K562 (cell line): ENCODE results near the gene PLEKHA1. TPM values are rescaled to one million over a fixed set of nuclear protein-coding genes. Genes with fewer than 3 reads are reported as not detected.

Experiments
- ATAC-seq: fragments of 200-7000 bp; cut with Tn5 transposase; 3 replicates; pipeline ENCODE4 v1.9.1; 2020; ENCODE audit warnings: moderate library complexity
- BruUV-seq: library from RNA; stranded (reverse); fragments of 400-500 nt; replicated peaks from 2 replicates; lab custom pipeline; 2021; lab: Mats Ljungman, UMichigan
- CTCF ChIA-PET: fragments of 300-600 bp; formaldehyde crosslinking; extraction: SDS; loops from one replicate; lab custom pipeline; 2021; ENCODE audit warnings: low intra/inter-chr PET ratio; lab: Yijun Ruan, JAX
- POLR2A ChIA-PET: fragments of 300-600, 350-650 bp; sonication (Branson Sonifier 250); formaldehyde crosslinking; extraction: SDS; loops from one replicate; lab custom pipeline; 2021; ENCODE audit warnings: antibody characterized with exemption, inconsistent platforms; lab: Yijun Ruan, JAX
- DNase-seq, 4 experiments: peaks; one replicate each; pipeline versions ENCODE4 v3.0.0 to v3.0.0-alpha.2; 2011 to 2018; ENCODE audit warnings: low spot score in 3 of 4, mixed read lengths in 3 of 4; ENCODE audit errors: extremely low read depth in 1 of 4
- FAIRE-seq: peaks from 2 replicates; lab custom pipeline; 2011; peaks lifted over from hg19 to GRCh38; lab: Jason Lieb, UNC
- H2AFZ ChIP-seq: 2 replicates; pipeline ENCODE4 v1.6.0; 2011; ENCODE audit warnings: low read depth, low read length, control low read depth, inconsistent platforms
- H3K27ac ChIP-seq: fragments of 200-600 bp; 3 replicates; pipeline ENCODE4 v1.8.0; 2011; ENCODE audit warnings: low read depth, mild to moderate bottlenecking, control low read depth, inconsistent platforms, low read length, moderate library complexity, mixed read lengths; ENCODE audit errors: extremely low read depth
- H3K27me3 ChIP-seq, 2 experiments: fragments of 300-600 bp in 1 of 2; 2 replicates in 1 of 2; 3 replicates in 1 of 2; pipeline versions ENCODE4 v1.6.0 to v1.8.0; 2011; ENCODE audit warnings: inconsistent platforms in 2 of 2, low read length in 2 of 2, mild to moderate bottlenecking in 1 of 2, mixed read lengths in 1 of 2, moderate library complexity in 1 of 2; ENCODE audit not compliant: control insufficient read depth in 2 of 2, insufficient read depth in 2 of 2
- H3K36me3 ChIP-seq: fragments of 300-600 bp; 3 replicates; pipeline ENCODE4 v1.8.0; 2011; ENCODE audit warnings: mild to moderate bottlenecking, low read length, inconsistent platforms; ENCODE audit not compliant: control insufficient read depth, insufficient read depth
- H3K4me1 ChIP-seq, 2 experiments: fragments of 200-600 bp in 1 of 2; replicated peaks in 1 of 2; 2 replicates in 1 of 2; 3 replicates in 1 of 2; pipeline versions ENCODE4 v1.5.1 to v1.8.0; 2011; ENCODE audit warnings: inconsistent platforms in 2 of 2, low read length in 2 of 2, mild to moderate bottlenecking in 1 of 2, mixed read lengths in 1 of 2, moderate library complexity in 1 of 2; ENCODE audit not compliant: control insufficient read depth in 2 of 2, insufficient read depth in 2 of 2
- H3K4me2 ChIP-seq: 2 replicates; pipeline ENCODE4 v1.6.1; 2011; ENCODE audit warnings: low read length, control low read depth, inconsistent platforms, mixed read lengths; ENCODE audit not compliant: insufficient read depth
- H3K4me3 ChIP-seq: fragments of 200-600 bp; sonication (generic), shearing (Covaris generic); 2 replicates; pipeline ENCODE4 v1.5.1; 2016; ENCODE audit warnings: control low read depth, inconsistent platforms
- H3K79me2 ChIP-seq: fragments of 200-600 bp; 3 replicates; pipeline ENCODE4 v1.8.0; 2011; ENCODE audit warnings: low read length, inconsistent platforms; ENCODE audit not compliant: control insufficient read depth, insufficient read depth
- H3K9ac ChIP-seq, 2 experiments: 2 replicates each; pipeline versions ENCODE4 v1.6.0 to v1.6.1; 2011; ENCODE audit warnings: low read depth in 2 of 2, low read length in 2 of 2, control low read depth in 1 of 2, inconsistent platforms in 1 of 2, mild to moderate bottlenecking in 1 of 2, mixed read lengths in 1 of 2; ENCODE audit not compliant: insufficient read depth in 1 of 2
- H3K9me1 ChIP-seq: one replicate; pipeline ENCODE4 v1.6.0; 2011; ENCODE audit warnings: inconsistent platforms, mild to moderate bottlenecking, low read length, moderate library complexity; ENCODE audit not compliant: control insufficient read depth, insufficient read depth
- H3K9me3 ChIP-seq: replicated peaks from 2 replicates; pipeline ENCODE4 v1.5.1; 2011; ENCODE audit warnings: low read depth, low read length, inconsistent platforms; ENCODE audit not compliant: control insufficient read depth, insufficient read depth
- H4K20me1 ChIP-seq: replicated peaks from 2 replicates; pipeline ENCODE4 v1.6.1; 2011; ENCODE audit warnings: low read length, inconsistent platforms, mixed read lengths; ENCODE audit not compliant: control insufficient read depth, insufficient read depth
- ARHGAP35 ChIP-seq: fragments of 450-650 bp; IDR thresholded peaks from 2 replicates; pipeline ENCODE4 v1.6.1; 2018; ENCODE audit not compliant: partially characterized antibody
- BCOR ChIP-seq: fragments of 450-650 bp; IDR thresholded peaks from 2 replicates; pipeline ENCODE4 v1.6.1; 2016
- BHLHE40 ChIP-seq: IDR thresholded peaks from 2 replicates; pipeline ENCODE4 v1.6.1; 2011; ENCODE audit warnings: low read length, improper control_type of control experiment
- ESRRA ChIP-seq: fragments of 450-650 bp; IDR thresholded peaks from 2 replicates; pipeline ENCODE4 v1.6.1; 2014; ENCODE audit warnings: low read depth, mild to moderate bottlenecking, moderate library complexity, borderline replicate concordance
- GABPA ChIP-seq: fragments of 200-800 bp; sonication (Bioruptor generic); conservative IDR thresholded peaks from 2 replicates; pipeline ENCODE4 v1.6.1; 2016; ENCODE audit warnings: low read depth, missing genetic modification characterization, missing compliant biosample characterization
- GATA2 ChIP-seq: sonication (generic); formaldehyde crosslinking; IDR thresholded peaks from 2 replicates; pipeline ENCODE4 v1.4.0; 2020; ENCODE audit warnings: mild to moderate bottlenecking, missing genetic modification reagents
- MCM5 ChIP-seq: fragments of 450-650 bp; IDR thresholded peaks from 2 replicates; pipeline ENCODE4 v1.6.1; 2016; ENCODE audit warnings: low read depth
- MYNN ChIP-seq, 2 experiments: sonication (generic); formaldehyde crosslinking in 1 of 2; IDR thresholded peaks; 2 replicates each; pipeline versions ENCODE4 v1.5.0 to v1.6.1; 2016 to 2020; ENCODE audit warnings: antibody characterized with exemption in 1 of 2, missing genetic modification reagents in 1 of 2
- NFXL1 ChIP-seq: fragments of 450-650 bp; formaldehyde crosslinking; IDR thresholded peaks from 2 replicates; pipeline ENCODE4 v1.4.0; 2021; ENCODE audit warnings: mild to moderate bottlenecking
- POLR2H ChIP-seq: IDR thresholded peaks from 2 replicates; pipeline ENCODE4 v1.6.1; 2016; ENCODE audit warnings: missing genetic modification characterization, low read depth, mild to moderate bottlenecking, control low read depth, missing compliant biosample characterization, moderate library complexity
- SOX6 ChIP-seq: fragments of 450-650 bp; IDR thresholded peaks from 2 replicates; pipeline ENCODE4 v1.6.1; 2014; ENCODE audit warnings: mild to moderate bottlenecking
- ZKSCAN3 ChIP-seq: fragments of 250-450 bp; sonication (Bioruptor Pico); IDR thresholded peaks from 2 replicates; pipeline ENCODE4 v1.4.0; 2020
- ZNF41 ChIP-seq: fragments of 250-450 bp; sonication (Bioruptor Pico); conservative IDR thresholded peaks from 2 replicates; pipeline ENCODE4 v1.4.0; 2020; ENCODE audit warnings: mild to moderate bottlenecking
- ZNF668 ChIP-seq: fragments of 250-450 bp; sonication (Bioruptor Pico); IDR thresholded peaks from 2 replicates; pipeline ENCODE4 v1.8.0; 2022; ENCODE audit warnings: mild to moderate bottlenecking, inconsistent platforms
- WGBS: fragments of 100-300 bp; shearing (Covaris generic); methylation state at CpG from one replicate; pipeline ENCODE4 v1.1.6; 2016; ENCODE audit warnings: low coverage, mixed read lengths; ENCODE audit not compliant: insufficient coverage; ENCODE audit errors: missing lambda C conversion rate; 5-methylcytosine and 5-hydroxymethylcytosine counted together
- in situ Hi-C: fragments of 300-500 bp; cut with MboI; formaldehyde crosslinking; loops from 4 replicates; pipeline ENCODE4 v1.15.0; 2018; ENCODE audit warnings: inconsistent platforms, mixed read lengths
- intact Hi-C: fragments of 100-400 bp; cut with micrococcal nuclease; formaldehyde crosslinking; loops from 2 replicates; pipeline ENCODE4 v1.14.2; 2022
- polyA plus RNA-seq, 8 experiments: library from polyadenylated mRNA; depleted of rRNA in 4 of 8; stranded (reverse) in 5 of 8; unstranded in 3 of 8; fragments of >200 nt; fragmentation: Nextera tagmentation in 2 of 8; fragmentation: Illumina TruSeq in 1 of 8; extraction: Ambion mirVana in 2 of 8; extraction: Trizol in 1 of 8; gene quantifications; 2 replicates each; pipeline versions ENCODE4 v1.2.1 to v1.2.3, GENCODE V29; 2011 to 2014; ENCODE audit warnings: inconsistent platforms in 1 of 8, missing spikeins in 1 of 8
- total RNA-seq, 7 experiments: library from RNA; depleted of rRNA in 6 of 7; stranded (reverse); fragments of >200 nt in 6 of 7; fragmentation: Illumina TruSeq in 2 of 7; extraction: Trizol in 2 of 7; gene quantifications; 2 replicates each; pipeline versions ENCODE4 v1.2.1 to v1.2.3, GENCODE V29; 2011 to 2021; ENCODE audit warnings: low replicate concordance in 1 of 7
- TF ChIP-seq, protein P1 (sequence below), 2 experiments: fragments of 200-800 bp in 1 of 2; sonication (Bioruptor generic) in 1 of 2; sonication (generic) in 1 of 2; formaldehyde crosslinking in 1 of 2; IDR thresholded peaks in 1 of 2; conservative IDR thresholded peaks in 1 of 2; 2 replicates each; pipeline versions ENCODE4 v1.5.0 to v1.6.1; 2016 to 2020; ENCODE audit warnings: missing compliant biosample characterization in 1 of 2, missing genetic modification characterization in 1 of 2, missing genetic modification reagents in 1 of 2
- TF ChIP-seq, protein P2 (sequence below): conservative IDR thresholded peaks from 2 replicates; pipeline ENCODE4 v1.6.1; 2011; ENCODE audit warnings: low read depth, mild to moderate bottlenecking, low read length; ENCODE audit not compliant: control insufficient read depth
- TF ChIP-seq, protein P3 (sequence below): fragments of 250-450 bp; sonication (Bioruptor Pico); IDR thresholded peaks from 2 replicates; pipeline ENCODE4 v1.5.0; 2021; ENCODE audit warnings: mild to moderate bottlenecking, moderate library complexity

The PLEKHA1 gene
- total and polyA plus RNA-seq, 9 of the 15 experiments (the other 6 are each of a cell fraction or from before 2014, with no cell fraction given): 0.05 to 4.7 (median 1.0) TPM

GRCh38 chr10:122352817-122353525 is 21.5 kb upstream of the PLEKHA1 start:
- H3K4me1 ChIP-seq: no peaks in the 10 kb centered on the region
- 0% methylated on average over 6 of the region's 8 CpGs for WGBS
- H3K27me3 ChIP-seq: peaks cover 0 to 6% of the 10 kb centered on the region in 2 experiments; a peak in 1 of 5 replicates
- no TSS peak for BruUV-seq
- H3K4me2 ChIP-seq: no peak overlapping the region
- no peaks in the 10 kb centered on the region for H3K9me3 ChIP-seq
- in situ Hi-C loops: no loop called here
- H3K9me1 ChIP-seq: no peaks in the 10 kb centered on the region
- intact Hi-C loops: no loop called here
- H3K9ac ChIP-seq: no peak overlapping the region
- no peak overlapping the region for H2AFZ ChIP-seq
- H3K27ac ChIP-seq: no peak overlapping the region
- POLR2A ChIA-PET: interaction anchor here (0.6 kb wide), 3 partner anchors 698 to 1458 kb away, joined by 3 read pairs; no protein-coding TSS in a partner anchor
- ATAC-seq (no peak), DNase-seq (no peak), FAIRE-seq (no peak)
- H3K79me2 ChIP-seq: no peaks in the 10 kb centered on the region
- H3K36me3 ChIP-seq: no peaks in the 10 kb centered on the region
- H4K20me1 ChIP-seq: no peaks in the 10 kb centered on the region
- CTCF ChIA-PET: no interaction called here
- no peak overlapping the region for H3K4me3 ChIP-seq
- TF ChIP-seq MYNN (IDR thresholded peaks at IDR 0.05) (no peak), MYNN (CRISPR knock-in tag; IDR thresholded peaks at IDR 0.05) (no peak), ZKSCAN3 (CRISPR knock-in tag) (no peak), GATA2 (CRISPR knock-in tag) (no peak), BHLHE40 (no peak), BCOR (no peak), ESRRA (no peak), POLR2H (tag) (no peak), ARHGAP35 (no peak), GABPA (no peak), MCM5 (no peak), SOX6 (no peak), ZNF41 (no peak), ZNF668 (CRISPR knock-in tag) (no peak), NFXL1 (CRISPR knock-in tag) (no peak)
- TF ChIP-seq, protein P1, sequence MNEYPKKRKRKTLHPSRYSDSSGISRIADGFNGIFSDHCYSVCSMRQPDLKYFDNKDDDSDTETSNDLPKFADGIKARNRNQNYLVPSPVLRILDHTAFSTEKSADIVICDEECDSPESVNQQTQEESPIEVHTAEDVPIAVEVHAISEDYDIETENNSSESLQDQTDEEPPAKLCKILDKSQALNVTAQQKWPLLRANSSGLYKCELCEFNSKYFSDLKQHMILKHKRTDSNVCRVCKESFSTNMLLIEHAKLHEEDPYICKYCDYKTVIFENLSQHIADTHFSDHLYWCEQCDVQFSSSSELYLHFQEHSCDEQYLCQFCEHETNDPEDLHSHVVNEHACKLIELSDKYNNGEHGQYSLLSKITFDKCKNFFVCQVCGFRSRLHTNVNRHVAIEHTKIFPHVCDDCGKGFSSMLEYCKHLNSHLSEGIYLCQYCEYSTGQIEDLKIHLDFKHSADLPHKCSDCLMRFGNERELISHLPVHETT (CRISPR knock-in tag; conservative IDR thresholded peaks at IDR 0.05 in 1 of 2, IDR thresholded peaks at IDR 0.05 in 1 of 2): no peak
- TF ChIP-seq, protein P2, sequence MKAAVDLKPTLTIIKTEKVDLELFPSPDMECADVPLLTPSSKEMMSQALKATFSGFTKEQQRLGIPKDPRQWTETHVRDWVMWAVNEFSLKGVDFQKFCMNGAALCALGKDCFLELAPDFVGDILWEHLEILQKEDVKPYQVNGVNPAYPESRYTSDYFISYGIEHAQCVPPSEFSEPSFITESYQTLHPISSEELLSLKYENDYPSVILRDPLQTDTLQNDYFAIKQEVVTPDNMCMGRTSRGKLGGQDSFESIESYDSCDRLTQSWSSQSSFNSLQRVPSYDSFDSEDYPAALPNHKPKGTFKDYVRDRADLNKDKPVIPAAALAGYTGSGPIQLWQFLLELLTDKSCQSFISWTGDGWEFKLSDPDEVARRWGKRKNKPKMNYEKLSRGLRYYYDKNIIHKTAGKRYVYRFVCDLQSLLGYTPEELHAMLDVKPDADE: no peak
- TF ChIP-seq, protein P3, sequence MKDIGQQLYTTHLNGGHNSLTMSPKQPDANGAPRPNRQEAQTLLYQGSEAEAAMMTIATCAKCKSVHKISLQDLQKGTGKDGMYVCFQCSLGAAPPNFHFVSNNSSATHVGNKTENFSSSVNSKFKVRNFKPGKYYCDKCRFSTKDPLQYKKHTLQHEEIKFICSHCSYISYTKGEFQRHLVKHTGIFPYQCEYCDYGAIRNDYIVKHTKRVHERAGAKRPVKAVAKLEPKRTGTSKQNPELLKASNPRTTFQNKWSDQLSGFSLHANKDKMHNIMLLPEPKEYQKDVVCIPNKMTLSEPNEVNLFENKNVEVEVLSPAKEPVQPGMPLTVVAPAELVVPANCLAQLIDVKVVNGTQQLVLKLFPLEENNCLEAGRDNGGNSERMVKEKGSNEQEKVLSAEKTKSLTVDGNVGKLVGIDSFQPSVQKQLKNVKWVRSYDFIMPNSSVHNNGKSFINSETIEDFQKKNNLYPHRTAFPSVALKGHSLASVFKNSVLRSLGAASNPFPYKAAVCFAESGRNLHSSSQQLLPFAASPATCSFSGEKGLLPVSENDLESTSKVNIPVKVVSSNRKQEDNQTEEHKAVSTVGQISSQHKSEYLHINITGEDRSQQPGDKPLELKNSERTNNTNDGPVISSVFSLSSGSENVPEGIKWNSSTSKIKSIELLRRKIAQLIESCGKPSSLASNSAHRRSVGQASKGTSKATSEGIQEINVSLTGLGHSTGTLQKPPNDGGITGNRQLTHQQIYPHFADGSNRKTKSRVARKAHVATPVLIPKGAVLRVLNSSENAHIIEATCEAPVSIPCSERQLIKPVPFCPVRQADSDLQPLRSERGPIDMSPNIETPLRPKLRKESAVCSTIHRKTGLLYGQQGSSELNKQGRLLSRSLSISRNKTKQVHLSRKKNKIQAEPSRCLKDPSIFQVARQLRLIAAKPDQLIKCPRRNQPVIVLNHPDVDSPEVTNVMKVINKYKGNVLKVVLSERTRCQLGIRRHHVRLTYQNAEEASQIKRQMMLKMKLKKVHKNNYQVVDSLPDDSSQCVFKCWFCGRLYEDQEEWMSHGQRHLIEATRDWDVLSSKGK: no peak
